Measurements from ENCODE around the gene OR2T1. TPM values are rescaled to one million over a fixed set of nuclear protein-coding genes. Genes with fewer than 3 reads are reported as not detected.
"Not testable (repeated sequence)": the region's sequence is repeated elsewhere in the genome, so short reads cannot be mapped to it uniquely, and the experiment has no call there.

OR2T1 gene
- polyA plus RNA-seq, 1 experiment, result not detected

DNA sequence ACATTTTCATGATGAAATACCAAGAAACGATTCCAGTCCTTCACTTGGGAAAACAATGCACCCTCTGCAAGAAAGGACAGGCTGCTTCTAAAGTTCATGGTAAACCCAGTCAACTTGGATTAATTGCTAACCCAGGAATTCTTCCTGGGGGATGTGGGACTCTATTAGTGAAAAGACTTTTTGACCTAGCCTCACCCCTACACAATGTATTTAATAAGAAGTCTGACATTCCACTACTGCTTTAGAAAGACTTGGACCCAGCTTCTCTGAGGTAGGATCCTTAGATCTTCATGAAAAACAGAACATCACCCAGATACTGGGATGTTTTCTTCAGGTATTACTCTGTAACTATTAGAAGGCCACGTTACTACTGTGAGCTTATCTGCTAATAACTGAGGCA is 42.6 kb downstream of the OR2T1 start, which contains the start of gene OR2T2:
Gene OR2T2 (plus strand): TSS at position 239 of the 400 bp plus-strand sequence. CDS start 7,161 bp downstream, outside the sequence.
- POLR2A ChIA-PET; H3K27me3 ChIP-seq (ENCODE audit: control insufficient read depth, insufficient read depth, low read length); H3K4me3 ChIP-seq (ENCODE audit: low read depth, low read length); CTCF ChIA-PET; DNase-seq (ENCODE audit: low read depth); H3K36me3 ChIP-seq (ENCODE audit: control insufficient read depth, insufficient read depth, low read length): not testable (repeated sequence)

DNA sequence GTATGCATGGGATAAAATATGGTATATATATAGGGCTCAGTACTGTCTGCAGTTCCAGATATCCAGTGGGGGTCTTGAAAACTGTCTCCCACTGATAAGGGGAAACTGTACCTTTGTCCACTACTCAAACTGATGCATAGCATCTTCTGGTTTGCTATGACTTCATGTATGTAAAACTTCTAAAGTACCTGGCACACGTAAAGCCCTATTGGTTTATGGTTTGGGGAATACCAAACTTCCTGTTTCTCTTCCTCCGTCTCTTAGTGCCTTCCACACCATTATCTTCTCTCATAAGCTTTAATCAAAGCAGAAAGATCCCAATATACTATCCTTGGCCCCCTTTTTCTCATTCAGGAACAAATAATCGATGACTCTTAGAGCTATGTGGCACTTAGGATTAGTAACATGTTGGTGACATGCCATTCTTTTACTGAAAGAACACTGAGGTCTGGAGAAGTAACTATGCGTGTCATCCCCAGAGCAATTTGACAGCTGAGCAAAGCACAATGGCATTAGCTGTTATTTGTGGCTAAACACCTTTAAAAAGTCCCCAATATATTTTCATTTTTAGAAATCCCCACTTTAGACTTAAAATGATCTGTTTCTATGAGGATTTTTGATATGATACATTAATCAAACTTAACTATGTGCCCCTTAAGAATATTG is 45.7 kb downstream of the OR2T1 start:
- POLR2A ChIA-PET, result not testable (repeated sequence)

DNA sequence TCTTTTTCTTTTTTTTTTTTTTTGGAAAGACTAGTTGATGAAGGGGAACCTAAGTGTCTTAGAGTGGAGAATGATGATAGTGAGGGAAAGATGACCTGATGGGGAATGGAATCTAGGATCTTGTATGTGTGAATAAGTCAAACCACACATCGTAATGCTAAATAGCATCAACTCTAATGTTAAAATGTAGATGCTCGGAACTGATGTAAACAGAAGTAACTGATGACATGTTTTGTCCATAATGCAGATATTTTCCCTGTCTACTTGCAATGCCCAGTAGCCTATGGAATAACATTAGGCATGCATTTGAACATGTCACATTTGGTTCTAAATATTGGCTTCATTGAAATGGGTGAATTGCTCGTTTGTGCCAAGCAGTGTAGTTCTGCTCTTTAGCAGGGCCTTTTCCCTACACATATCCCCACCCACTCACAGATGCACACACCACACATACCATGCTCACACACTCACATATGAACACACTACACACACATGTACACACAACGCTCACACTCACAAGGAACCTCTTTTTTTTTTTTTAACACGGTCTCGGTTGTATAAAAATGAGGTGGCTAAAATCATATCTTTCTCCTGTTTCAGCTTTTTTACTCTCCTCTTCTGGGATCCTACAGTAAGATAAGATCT is 47.1 kb downstream of the OR2T1 start:
- DNase-seq (ENCODE audit: low read depth); POLR2A ChIA-PET; H3K27me3 ChIP-seq (ENCODE audit: control insufficient read depth, insufficient read depth, low read length); CTCF ChIA-PET; H3K36me3 ChIP-seq (ENCODE audit: control insufficient read depth, insufficient read depth, low read length); H3K4me3 ChIP-seq (ENCODE audit: low read depth, low read length): not testable (repeated sequence)

More for the DNA sequence above, 45.7 kb downstream of the OR2T1 start:
- H3K27me3 ChIP-seq (ENCODE audit: control insufficient read depth, insufficient read depth, low read length); H3K36me3 ChIP-seq (ENCODE audit: control insufficient read depth, insufficient read depth, low read length); H3K4me3 ChIP-seq (ENCODE audit: low read depth, low read length); DNase-seq (ENCODE audit: low read depth); CTCF ChIA-PET: not testable (repeated sequence)

DNA sequence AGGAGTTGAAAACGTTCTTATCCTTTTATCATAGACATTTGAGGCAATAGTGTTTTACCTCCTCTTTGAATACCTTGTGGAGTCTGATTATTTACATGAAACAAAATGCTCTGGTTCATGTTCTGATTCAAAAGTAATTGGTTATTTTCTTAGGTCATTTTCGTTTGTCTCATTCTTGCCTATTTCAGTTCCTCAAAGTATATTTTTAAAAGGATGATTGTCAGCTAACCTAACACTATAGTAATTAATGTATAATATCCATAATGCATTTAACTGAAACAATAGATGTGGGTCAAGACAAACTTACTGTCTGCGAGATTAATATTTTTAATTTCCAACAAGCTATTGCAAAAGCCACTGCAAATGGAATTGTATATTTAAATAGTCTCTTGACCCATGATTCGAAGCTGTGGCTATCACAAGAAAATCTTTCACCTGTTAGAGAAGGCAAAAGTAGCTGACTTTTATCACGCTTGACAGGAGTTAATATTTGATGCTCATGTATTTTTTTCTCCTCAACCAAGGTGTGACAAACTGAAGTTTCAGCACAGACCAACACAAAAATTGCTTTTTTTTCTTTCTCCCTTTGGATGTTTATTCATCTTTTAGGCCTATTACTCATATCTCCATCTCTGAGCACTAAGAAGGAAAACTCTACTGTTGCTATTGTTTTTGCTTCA is 47.8 kb downstream of the OR2T1 start:
- H3K27me3 ChIP-seq (ENCODE audit: control insufficient read depth, insufficient read depth, low read length); H3K36me3 ChIP-seq (ENCODE audit: control insufficient read depth, insufficient read depth, low read length); POLR2A ChIA-PET; H3K4me3 ChIP-seq (ENCODE audit: low read depth, low read length); CTCF ChIA-PET; DNase-seq (ENCODE audit: low read depth): not testable (repeated sequence)

DNA sequence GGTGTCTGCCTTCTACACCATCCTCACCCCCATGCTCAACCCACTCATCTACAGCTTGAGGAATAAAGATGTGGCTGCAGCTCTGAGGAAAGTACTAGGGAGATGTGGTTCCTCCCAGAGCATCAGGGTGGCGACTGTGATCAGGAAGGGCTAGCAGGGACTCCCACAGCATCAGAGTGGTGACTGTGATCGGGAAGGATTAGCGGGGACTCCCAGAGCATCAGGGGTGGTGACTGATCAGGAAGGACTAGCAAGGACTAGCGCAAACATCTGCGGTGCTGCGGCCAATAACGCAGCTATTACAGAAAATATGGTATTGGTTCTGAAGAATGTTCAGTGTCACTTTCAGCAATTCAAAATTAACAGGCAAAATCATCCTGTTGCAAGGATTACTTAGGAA is 50.8 kb downstream of the OR2T1 start:
- H3K4me3 ChIP-seq (ENCODE audit: low read depth, low read length); CTCF ChIA-PET; H3K36me3 ChIP-seq (ENCODE audit: control insufficient read depth, insufficient read depth, low read length); H3K27me3 ChIP-seq (ENCODE audit: control insufficient read depth, insufficient read depth, low read length); DNase-seq (ENCODE audit: low read depth); POLR2A ChIA-PET: not testable (repeated sequence)

DNA sequence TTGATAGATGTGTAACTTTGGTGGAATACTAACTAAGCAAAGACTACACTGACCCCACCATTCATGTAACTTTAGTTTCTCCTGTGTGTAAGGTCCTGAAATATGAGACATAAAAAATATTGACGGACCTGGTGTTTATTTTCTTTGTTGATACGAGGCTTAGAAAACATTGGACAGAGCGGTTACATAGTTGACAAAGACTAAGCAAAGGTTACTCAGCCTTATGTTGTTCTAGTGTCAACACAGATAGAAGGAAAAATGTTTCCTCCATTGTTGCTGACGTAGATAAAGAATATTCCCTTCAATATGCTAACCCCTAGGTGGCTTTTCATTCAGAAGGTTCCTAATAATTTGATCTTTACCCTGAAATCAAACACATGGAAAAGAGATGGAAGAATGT is 52.2 kb downstream of the OR2T1 start:
- H3K4me3 ChIP-seq (ENCODE audit: low read depth, low read length); CTCF ChIA-PET; DNase-seq (ENCODE audit: low read depth); H3K27me3 ChIP-seq (ENCODE audit: control insufficient read depth, insufficient read depth, low read length); POLR2A ChIA-PET; H3K36me3 ChIP-seq (ENCODE audit: control insufficient read depth, insufficient read depth, low read length): not testable (repeated sequence)

DNA sequence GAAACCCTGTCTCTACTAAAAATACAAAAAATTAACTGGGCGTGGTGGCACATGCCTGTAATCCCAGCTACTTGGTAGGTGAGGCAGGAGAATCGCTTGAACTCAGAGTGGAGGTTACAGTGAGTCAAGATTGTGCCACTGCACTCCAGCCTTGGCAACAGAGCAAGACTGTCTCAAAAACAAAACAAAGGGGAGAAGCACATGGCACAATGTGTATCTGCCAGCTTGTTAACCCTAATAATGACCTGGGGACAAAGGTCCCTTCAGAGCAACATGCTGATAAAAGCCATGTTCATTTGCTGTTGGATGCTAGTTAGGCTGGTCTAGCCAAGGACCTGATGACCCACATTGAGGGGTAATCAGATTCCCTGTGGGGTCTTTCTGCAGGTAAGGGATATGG is 53.8 kb downstream of the OR2T1 start:
- H3K27me3 ChIP-seq (ENCODE audit: control insufficient read depth, insufficient read depth, low read length); POLR2A ChIA-PET; DNase-seq (ENCODE audit: low read depth); CTCF ChIA-PET; H3K36me3 ChIP-seq (ENCODE audit: control insufficient read depth, insufficient read depth, low read length); H3K4me3 ChIP-seq (ENCODE audit: low read depth, low read length): not testable (repeated sequence)

Other genes with a start within 250 kb of the OR2T1 start
- not detected in 2 replicates for gene OR2M2, start 228.2 kb upstream of the OR2T1 start, polyA plus RNA-seq (2011; rRNA removed)
- gene OR2M3, start 205.8 kb upstream of the OR2T1 start, polyA plus RNA-seq (2011; rRNA removed), result not detected in 2 replicates
- not detected in 2 replicates for gene OR2M4, start 171.6 kb upstream of the OR2T1 start, polyA plus RNA-seq (2011; rRNA removed)
- gene OR2T33, start 125.1 kb upstream of the OR2T1 start, polyA plus RNA-seq (2011; rRNA removed), result not detected in 2 replicates
- not detected in 2 replicates for gene OR2T12, start 99.6 kb upstream of the OR2T1 start, polyA plus RNA-seq (2011; rRNA removed)
- gene OR2M7, start 78.5 kb upstream of the OR2T1 start, polyA plus RNA-seq (2011; rRNA removed), result not detected in 2 replicates
- gene OR14C36, start 54.3 kb upstream of the OR2T1 start, polyA plus RNA-seq (2011; rRNA removed), result not detected in 2 replicates
- not detected in 2 replicates for gene OR2T4, start 41.4 kb upstream of the OR2T1 start, polyA plus RNA-seq (2011; rRNA removed)
- not detected in 2 replicates for gene OR2T6, start 27.3 kb upstream of the OR2T1 start, polyA plus RNA-seq (2011; rRNA removed)
- not detected in 2 replicates for gene OR2T2, start 42.6 kb downstream of the OR2T1 start, polyA plus RNA-seq (2011; rRNA removed)
- not detected in 2 replicates for gene OR2T3, start 70.3 kb downstream of the OR2T1 start, polyA plus RNA-seq (2011; rRNA removed)
- gene OR2T5, start 85.5 kb downstream of the OR2T1 start, polyA plus RNA-seq (2011; rRNA removed), result not detected in 2 replicates
- gene OR2G6, start 105.0 kb downstream of the OR2T1 start, polyA plus RNA-seq (2011; rRNA removed), result not detected in 2 replicates
- not detected in 2 replicates for gene OR2T29, start 159.7 kb downstream of the OR2T1 start, polyA plus RNA-seq (2011; rRNA removed)
- not detected in 2 replicates for gene OR2T34, start 171.7 kb downstream of the OR2T1 start, polyA plus RNA-seq (2011; rRNA removed)
- gene OR2T10, start 194.7 kb downstream of the OR2T1 start, polyA plus RNA-seq (2011; rRNA removed), result not detected in 2 replicates
- not detected in 2 replicates for gene OR2T11, start 232.0 kb downstream of the OR2T1 start, polyA plus RNA-seq (2011; rRNA removed)
- not detected in 2 replicates for gene OR2T35, start 242.2 kb downstream of the OR2T1 start, polyA plus RNA-seq (2011; rRNA removed)